NCI-H524 (cell line): ENCODE results near the gene FUT3.

Experiments
- DNase-seq, 2 experiments: peaks; one replicate each; lab custom pipeline; 2025; lab: John Stamatoyannopoulos, UW

Gene FUT3

GRCh38 chr19:5800361-5801270 is 50.6 kb downstream of the FUT3 start:
- DNase-seq = no peak

- peak in 1 of 2 experiments; percentile 38 for DNase-seq
Observed at GRCh38 chr19:5799247-5800241, 51.7 kb downstream of the FUT3 start.

GRCh38 chr19:5798244-5798643 is 53.0 kb downstream of the FUT3 start:
- no peak for DNase-seq

- DNase-seq = no peak
Observed at GRCh38 chr19:5795382-5795919, 55.8 kb downstream of the FUT3 start.

- no peak for DNase-seq
Observed at GRCh38 chr19:5793188-5793587, 58.1 kb downstream of the FUT3 start.
